ENCODE data around the gene EBF4.

Gene EBF4

GRCh38 chr20:2799688-2800520 is 107.3 kb downstream of the EBF4 start:
- DNase-seq (ENCODE audit: low read depth) = no peak
- no peak for TF ChIP-seq CTCF (IDR thresholded peaks at IDR 0.05; ENCODE audit: insufficient read depth, low read depth, low read length, missing control alignments)
- no peak overlapping the region for H3K4me3 ChIP-seq (ENCODE audit: low read depth, low read length)

- H3K4me3 ChIP-seq (ENCODE audit: low read depth, low read length) = no peak within 1 kb of the TSS
- no peak for TF ChIP-seq CTCF (IDR thresholded peaks at IDR 0.05; ENCODE audit: insufficient read depth, low read depth, low read length, missing control alignments)
- peak; percentile 28 for DNase-seq (ENCODE audit: low read depth)
Measured at GRCh38 chr20:2800521-2801285, 108.1 kb downstream of the EBF4 start, which contains the start of gene CPXM1. TSS of gene CPXM1 (minus strand) at chr20:2800627. CDS start at chr20:2800572, 55 bp downstream.

GRCh38 chr20:2801286-2801728 is 108.7 kb downstream of the EBF4 start:
- no peak for DNase-seq (ENCODE audit: low read depth)
- no peak for TF ChIP-seq CTCF (IDR thresholded peaks at IDR 0.05; ENCODE audit: insufficient read depth, low read depth, low read length, missing control alignments)
- no peak overlapping the region for H3K4me3 ChIP-seq (ENCODE audit: low read depth, low read length)

- DNase-seq (ENCODE audit: low read depth) = no peak
- no peak for TF ChIP-seq CTCF (IDR thresholded peaks at IDR 0.05; ENCODE audit: insufficient read depth, low read depth, low read length, missing control alignments)
- H3K4me3 ChIP-seq (ENCODE audit: low read depth, low read length) = no peak overlapping the region
Measured at GRCh38 chr20:2804041-2804828, 111.7 kb downstream of the EBF4 start.

- TF ChIP-seq CTCF (IDR thresholded peaks at IDR 0.05; ENCODE audit: insufficient read depth, low read depth, low read length, missing control alignments) = no peak
- no peak overlapping the region for H3K4me3 ChIP-seq (ENCODE audit: low read depth, low read length)
- no peak for DNase-seq (ENCODE audit: low read depth)
Measured at GRCh38 chr20:2804852-2805688, 112.5 kb downstream of the EBF4 start.

Measured in GM12865 (cell line).